Fibroblast of skin of scalp (primary cell): ENCODE results near the gene MYBBP1A.

Source experiments
- DNase-seq: peaks from one replicate; pipeline ENCODE4 v3.0.0-alpha.2; 2013

MYBBP1A gene

DNA sequence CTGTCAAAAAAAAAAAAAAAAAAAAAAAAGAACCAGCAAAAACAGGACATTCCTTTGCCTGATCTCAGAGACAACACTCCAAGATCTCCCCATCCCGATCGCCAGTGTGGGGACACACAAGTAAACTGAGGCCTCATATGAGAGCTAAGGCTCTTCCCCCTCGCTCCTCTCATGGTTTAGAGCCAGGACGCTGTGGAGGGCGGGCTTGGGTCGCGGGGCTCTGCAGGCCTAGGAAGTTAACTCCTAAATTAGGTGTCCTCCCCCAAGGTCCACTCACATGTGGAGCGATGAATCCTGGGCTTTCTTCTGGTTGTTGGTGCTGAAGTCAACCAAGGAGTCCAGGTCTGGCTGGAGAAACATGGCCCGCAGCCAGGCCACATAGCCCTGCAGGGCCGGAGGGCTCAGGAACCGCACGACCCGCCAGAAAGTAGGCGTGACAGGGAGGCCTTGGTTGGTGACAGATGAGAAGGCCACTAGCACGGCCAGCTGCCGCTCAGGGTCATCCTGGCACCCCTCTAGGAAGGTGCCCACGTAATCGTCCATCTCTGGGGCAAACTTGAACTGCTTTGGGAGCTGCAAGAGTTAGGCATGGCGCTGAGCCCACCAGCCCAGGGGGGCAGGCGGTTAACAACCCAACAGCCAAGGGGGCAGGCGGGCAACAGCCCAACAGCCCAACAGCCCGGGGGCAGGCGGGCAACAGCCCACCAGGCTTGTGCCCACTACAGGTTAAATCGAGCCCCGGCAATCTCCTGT, 5.2 kb downstream of the MYBBP1A start:
- DNase-seq = no peak

DNA sequence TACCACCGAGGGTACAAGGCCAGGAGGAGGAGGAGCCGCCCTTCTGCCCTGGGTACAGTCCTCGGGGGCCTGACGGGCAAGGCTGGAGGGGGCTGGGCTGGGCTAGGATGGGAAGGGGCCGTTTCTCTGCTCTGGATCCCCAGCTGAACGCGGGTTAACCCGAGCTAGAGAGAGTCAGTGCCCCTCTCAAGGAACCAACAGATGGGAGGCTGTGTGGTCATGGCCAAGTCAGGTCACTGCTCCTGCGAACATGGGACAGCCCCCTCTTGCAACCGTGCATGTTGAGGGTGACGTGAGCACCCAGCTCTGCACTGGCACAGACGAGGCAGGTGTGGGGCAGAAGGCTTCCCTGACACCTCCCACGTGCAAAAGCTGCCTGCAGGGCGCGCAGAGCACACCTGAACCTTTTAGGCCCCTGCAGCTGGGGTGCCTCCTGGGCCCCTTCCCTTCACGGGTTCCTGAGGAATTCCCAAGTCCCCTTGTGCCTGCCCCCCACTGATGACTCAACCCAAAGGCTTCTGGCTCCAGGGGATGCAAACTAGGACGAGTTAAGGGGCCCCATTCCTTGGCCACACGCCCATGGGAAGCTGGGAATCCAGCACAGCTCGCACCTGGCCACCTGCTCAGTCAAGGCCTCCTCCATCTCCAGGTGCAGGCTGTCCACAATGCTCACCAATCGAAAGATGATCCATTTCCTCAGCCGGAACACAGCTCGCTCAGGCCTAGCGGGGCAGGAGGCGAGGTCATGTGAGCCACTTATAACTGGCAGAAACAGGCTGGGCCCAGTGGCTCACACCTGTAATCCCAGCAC, 6.3 kb downstream of the MYBBP1A start:
- DNase-seq = no peak

DNA sequence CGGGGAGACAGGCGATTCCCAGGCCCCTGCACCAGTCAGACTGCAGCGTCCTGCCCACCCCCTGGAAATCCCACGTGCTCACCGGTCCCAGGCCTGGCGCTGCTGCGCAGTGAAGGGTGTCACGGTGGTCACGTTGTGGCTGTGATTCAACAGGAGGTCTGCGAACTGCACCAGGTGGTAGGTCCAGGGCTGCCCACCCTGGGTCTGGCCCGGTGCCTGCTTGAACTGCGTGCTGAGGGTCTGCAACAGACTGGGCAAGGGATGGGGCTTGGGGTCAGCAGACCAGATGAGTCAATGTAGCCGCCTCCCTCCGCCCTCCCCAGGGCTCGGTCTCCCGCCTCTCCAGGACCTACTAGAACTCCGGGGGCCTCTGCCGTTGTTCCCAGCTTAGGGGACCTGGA, 7.1 kb downstream of the MYBBP1A start:
- no peak for DNase-seq

GRCh38 chr17:4547118-4547906, 7.9 kb downstream of the MYBBP1A start:
- DNase-seq = no peak

DNA sequence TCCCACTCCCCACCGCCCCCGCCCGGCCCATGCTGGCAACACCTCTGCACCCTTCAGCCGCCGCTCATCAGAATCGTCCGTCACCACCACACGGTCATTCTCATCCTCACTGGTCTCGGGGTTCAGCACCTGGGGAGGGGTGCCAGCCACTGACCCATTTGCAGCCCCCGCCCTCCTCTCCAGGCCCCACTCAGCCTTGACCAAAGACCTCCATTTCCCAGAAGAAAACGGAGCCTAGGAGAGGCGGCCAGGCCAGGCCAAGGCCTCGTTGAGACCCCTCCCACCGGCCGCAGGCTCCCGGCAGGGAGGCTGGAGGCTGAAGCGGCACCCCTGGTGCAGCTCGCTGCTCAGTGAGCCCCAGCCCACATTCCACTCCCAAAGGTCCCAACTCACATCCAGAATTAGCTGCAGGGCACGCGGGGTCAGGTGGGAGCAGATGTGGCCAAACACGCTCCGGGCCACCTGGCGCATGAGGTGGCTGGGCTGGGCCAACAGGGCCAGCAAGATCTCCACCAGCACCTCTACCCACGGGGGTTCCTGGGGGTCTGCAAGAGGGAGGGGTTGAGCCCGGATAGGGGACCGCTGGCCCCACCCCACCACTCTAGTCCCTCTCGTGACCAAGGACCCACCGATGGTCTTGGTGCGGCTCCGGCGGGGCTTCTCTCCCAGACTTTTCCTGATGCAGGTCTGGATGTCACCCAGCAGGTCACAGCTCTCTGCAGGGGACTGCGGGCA, 9.8 kb downstream of the MYBBP1A start:
- DNase-seq = no peak

GRCh38 chr17:4544951-4545216, 10.3 kb downstream of the MYBBP1A start:
- no peak for DNase-seq

DNA sequence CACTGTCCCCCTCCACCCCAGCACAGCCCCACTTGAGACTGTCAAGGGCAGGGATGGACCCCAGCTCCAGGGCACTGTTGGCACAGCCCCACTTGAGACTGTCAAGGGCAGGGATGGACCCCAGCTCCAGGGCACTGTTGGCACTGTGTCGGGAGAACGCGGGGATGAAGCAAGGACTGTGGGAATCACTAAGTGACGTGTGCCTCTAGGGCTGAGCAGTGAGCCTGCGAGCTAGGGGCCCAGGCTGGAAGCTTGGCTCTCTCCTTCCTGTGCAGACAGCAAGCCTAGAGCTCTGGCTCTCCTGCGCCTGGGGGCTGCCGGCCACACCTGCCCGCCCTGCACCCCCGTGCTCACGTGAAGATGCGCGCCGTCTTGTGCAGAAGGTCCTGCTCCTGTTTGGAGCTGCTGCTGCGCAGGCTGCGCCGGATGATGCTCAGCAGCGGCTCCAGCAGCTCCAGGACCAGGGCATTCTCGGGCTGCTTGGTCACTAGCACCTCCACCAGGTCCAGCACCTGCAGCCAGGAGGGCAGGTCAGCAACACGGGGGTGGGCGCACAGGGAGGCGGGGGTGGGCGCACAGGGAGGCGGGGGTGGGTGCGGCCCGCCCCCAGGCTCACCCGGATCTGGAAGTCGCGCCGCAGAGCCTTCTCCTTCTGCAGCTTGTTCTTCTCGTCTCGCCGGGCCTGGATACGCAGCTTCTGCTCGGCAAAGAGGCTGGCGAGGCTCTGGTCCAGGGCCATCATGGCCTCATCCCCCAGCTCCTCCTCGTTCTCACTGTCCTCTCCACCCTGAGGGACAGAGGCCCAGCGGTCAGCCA, 10.8 kb downstream of the MYBBP1A start:
- no peak for DNase-seq

GRCh38 chr17:4543557-4544026, 11.6 kb downstream of the MYBBP1A start:
- no peak for DNase-seq

GRCh38 chr17:4542726-4543191, 12.4 kb downstream of the MYBBP1A start:
- no peak for DNase-seq

DNA sequence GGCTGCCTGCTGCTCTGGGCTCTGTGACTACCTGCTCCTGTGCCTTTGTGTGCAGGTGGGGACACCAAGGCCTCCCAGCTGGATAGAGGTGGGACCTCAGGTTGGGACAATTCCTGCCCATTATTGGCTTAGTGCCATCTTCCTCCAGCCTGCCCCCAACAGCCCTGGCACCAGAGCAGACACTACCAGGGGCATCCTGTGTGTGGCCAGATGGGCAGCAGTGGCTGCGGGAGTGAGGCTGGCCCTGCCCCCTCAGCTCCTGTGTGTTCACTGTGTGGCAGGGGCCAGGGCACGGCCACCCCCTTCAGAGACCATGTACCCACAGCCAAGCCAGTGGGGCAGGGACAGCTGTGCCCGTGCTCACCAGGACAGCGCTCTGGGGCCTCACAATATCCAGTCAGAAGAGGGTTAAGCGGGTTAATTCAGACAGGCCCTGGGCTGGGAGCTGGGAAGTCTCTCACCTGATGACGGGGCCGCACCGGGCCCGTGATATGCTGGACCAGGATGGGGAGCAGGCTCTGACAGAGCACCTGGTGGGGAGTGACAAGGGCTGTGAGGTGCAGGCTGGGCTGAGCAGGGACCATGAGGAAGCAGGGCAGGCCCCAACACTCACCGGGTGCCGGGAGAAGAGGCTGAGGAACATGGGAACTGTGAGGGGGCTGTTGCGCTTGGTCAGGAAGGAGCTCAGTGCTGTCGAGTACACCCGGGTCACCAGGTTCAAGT, 13.0 kb downstream of the MYBBP1A start:
- no peak for DNase-seq

GRCh38 chr17:4541328-4542002, 13.7 kb downstream of the MYBBP1A start:
- DNase-seq = no peak

DNA sequence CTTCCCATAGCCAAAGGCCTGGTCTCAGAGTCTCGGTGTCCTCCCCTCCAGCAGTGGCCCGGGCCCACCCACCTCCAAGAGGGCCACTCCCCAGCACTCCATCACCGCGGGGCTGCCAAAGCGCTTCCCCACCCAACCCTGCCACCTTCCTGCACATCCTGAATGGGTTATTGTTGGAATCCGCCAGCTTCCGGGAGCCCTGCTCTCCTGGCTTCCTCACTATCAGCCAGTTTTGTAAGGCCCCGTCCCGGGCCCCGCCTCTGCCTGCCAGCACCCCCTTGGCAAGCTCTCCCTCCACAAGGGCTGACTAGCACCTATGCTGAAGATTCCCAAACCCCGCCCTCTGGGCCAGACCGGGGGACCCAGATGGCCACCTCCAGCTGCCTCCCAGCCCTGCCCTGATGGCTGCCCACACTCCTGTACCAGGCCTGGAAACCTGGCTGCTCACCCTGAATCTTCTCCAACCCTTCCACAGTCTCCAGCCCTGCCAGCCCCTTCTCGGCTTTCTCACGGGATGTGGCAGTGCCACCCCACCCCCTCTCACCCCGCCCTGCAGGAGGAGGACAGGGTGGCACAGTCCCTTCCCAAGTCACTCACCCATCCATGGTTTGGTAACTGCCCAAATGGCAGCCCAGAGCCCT, 14.4 kb downstream of the MYBBP1A start:
- no peak for DNase-seq

DNA sequence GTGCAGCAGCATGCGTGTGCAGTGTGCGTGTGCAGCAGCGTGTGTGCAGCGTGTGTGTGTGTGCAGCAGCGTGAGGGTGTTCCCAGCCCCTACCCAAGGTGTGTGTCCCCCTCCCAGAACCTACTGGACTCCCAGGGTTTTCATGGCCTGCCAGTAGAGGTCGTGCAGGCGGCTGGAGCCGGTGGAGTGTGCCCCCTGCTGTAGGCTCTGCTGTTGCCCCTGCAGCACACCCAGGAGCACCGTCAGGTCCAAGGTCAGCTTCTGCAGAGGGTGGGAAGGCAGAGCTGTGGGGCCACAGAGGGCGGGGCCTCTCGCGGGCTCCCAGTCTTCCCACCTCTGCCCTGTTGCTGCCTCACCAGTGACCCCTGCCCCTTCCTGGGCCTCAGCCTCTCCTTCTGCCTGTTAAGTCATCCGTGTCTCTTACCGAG, 14.9 kb downstream of the MYBBP1A start:
- DNase-seq = no peak

DNA sequence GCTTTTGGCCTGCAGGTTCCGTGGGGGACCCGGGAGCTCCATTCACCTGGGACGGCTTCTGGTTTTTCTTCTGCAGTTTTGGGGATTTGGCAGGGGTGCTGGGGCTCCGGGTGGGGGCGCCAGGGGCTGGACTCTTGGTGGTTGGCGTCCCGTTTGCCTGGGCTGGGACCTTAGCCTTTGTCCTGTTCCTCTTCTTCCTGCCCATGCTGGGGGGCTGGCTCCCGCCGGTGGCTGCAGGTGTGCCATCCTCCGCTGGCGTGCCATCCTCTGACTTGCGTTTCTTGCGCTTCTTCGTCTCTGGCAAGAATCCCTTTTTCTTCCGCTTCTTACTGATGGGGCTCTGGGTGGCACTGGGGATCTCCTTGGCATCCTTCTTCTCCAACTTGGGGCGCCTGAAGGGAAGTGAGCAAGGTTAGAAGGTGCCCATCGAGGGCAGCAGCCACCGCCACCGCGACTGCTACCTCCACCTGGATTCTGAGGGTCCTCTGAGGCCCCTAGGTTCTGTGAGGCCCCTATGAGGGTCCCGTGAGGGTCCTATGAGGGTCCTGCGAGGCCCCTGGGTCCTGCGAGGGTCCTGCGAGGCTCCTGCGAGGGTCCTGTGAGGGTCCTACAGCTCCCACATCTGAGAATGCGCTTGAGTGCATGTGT, 15.5 kb downstream of the MYBBP1A start:
- no peak for DNase-seq

DNA sequence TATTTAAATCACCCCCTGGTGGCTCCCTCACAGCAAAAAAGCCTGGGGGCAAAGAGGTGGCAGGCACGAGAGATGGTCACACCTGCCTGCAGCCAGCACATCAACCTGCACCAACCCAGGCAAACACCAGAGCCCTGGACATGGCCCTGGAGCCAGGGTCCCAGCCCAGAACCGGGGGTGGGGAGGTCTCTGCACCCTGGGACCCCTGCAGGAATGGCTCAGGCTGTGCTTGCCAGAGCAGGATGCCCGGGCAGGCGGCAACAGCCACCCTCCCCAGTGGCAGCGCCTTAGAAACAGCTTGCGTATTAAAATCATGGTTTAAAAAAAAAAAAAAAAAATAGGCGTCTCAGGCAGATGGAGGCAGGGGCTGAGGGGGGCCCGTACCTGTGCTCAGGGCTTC, 16.2 kb downstream of the MYBBP1A start:
- no peak for DNase-seq

- DNase-seq = no peak
These were observed 16.8 kb downstream of the MYBBP1A start for GRCh38 chr17:4538236-4539002.

DNA sequence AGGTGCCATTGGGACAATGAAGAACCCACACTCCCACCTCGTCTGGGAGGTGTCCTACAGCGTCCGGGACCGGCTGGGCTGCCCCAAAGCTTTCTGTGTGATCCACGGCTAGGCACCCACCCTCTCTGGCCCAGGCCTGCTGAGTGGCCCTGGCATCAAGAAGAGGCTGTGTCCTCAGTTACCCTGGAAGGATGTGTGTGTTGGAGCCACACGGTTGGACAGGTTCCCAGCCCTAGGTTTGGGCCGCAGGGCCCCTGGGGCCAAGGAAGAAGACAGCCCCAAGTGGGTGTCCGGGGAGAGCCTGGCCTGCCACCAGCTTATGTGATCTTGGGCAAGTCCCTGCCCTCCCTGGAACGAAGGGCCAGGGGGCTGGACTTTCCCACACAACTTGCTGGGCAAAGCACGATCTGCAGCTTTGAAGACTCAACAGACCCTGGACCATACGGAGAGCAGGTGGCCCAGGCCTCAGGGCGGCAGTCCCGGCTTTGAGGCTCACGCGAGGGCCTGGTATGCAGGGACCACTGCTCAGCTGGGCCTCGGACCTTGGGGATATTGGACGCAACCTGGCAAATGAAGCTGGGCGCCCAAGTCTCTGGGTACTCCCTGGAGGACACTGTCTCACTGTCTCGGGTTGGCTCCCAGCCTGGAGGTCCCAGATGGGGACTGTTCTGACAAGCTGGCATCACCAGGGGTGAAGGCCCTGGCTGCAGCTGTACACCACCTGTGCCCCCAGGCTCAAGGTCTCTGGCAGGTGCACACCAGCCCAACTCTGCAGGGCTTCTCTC, 17.5 kb downstream of the MYBBP1A start:
- no peak for DNase-seq
